ENCODE measurements around the gene DNAH7. TPM values are rescaled to one million over a fixed set of nuclear protein-coding genes. Genes with fewer than 3 reads are reported as not detected.

DNAH7 gene
- total and polyA plus RNA-seq, 2 of the 4 experiments (the other 2 are of a cell fraction): 0.22 to 0.36 TPM

DNA sequence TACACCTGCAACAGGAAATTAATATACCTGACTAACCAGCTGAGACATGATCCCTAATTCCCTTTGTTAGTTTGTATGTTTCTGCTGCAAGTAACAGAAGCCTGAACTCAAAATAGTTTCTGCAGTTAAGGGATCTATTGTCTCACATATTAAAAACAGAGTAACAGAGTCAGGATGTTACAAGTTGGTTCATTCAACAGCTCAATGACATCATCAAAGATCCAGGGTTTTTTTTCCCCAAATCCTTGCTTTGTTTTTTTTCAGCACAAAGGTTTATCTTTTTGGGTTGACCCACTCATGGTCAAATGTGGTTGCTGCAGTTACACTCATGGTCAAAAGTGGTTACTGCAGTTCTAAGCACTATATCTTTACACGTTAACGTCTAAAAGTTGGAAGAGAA lies 35.0 kb upstream of the DNAH7 start:
- ATAC-seq (ENCODE audit: low read depth): no peak
- Histone ChIP-seq H2BK20ac (ENCODE audit: low read depth, low read length) (no peak overlapping the region), H3K36me3 (ENCODE audit: control insufficient read depth, insufficient read depth, low read length) (no peaks in the 10 kb centered on the region), H2BK15ac (ENCODE audit: low read depth, low read length) (no peak overlapping the region), H3K9me1 (ENCODE audit: insufficient read depth, low read length) (peaks cover 8% of the 10 kb centered on the region; the same call in 1 of the 2 replicates), H3K27ac (ENCODE audit: insufficient read depth, low read length) (no peak overlapping the region), H3K14ac (replicated peaks; ENCODE audit: low read depth, low read length) (no peak overlapping the region), H2BK5ac (ENCODE audit: low read depth, low read length, poor library complexity, severe bottlenecking) (no peak overlapping the region), H3K4me3 (ENCODE audit: insufficient read depth, low read depth, low read length) (no peak overlapping the region), H4K5ac (ENCODE audit: low read depth, low read length) (no peak overlapping the region), H3K4me1 (ENCODE audit: control insufficient read depth, insufficient read depth, low read length) (peaks cover 6% of the 10 kb centered on the region; the same call in 1 of the 2 replicates), H2BK120ac (ENCODE audit: low read depth, low read length) (no peak overlapping the region), H3K4ac (ENCODE audit: low read depth, low read length) (no peak overlapping the region), H3K9ac (ENCODE audit: low read depth, low read length) (no peak overlapping the region), H3K18ac (ENCODE audit: low read depth, low read length) (no peak overlapping the region), H2AK9ac (replicated peaks; ENCODE audit: low read depth, low read length, poor library complexity) (no peak overlapping the region), H3K79me1 (ENCODE audit: low read depth in 1 of 2, low read length in 2 of 2) (no peaks in the 10 kb centered on the region), H4K20me1 (ENCODE audit: insufficient read depth, low read length) (no peaks in the 10 kb centered on the region), H3K9me3 (ENCODE audit: control insufficient read depth, insufficient read depth, low read length) (no peaks in the 10 kb centered on the region), H3K23ac (ENCODE audit: low read depth, low read length) (no peak overlapping the region), H3K56ac (ENCODE audit: extremely low read depth, insufficient read depth, low read length) (no peak overlapping the region), H2AK5ac (ENCODE audit: low read depth, low read length) (no peak overlapping the region), H3K4me2 (ENCODE audit: low read depth, low read length) (no peak overlapping the region), H2AFZ (replicated peaks; ENCODE audit: low read length, poor library complexity) (no peak overlapping the region), H3K27me3 (ENCODE audit: control insufficient read depth, insufficient read depth, low read length) (no peaks in the 10 kb centered on the region), H4K8ac (ENCODE audit: low read depth in 2 of 2, low read length in 2 of 2) (no peak overlapping the region), H4K91ac (ENCODE audit: insufficient read depth, low read depth, low read length) (no peak overlapping the region)
- dilution Hi-C loops (cut with HindIII; ENCODE audit: low sequenced_read_pairs, unreplicated experiment) (no loop called here), intact Hi-C loops (cut with micrococcal nuclease) (no loop called here), in situ Hi-C loops (cut with MboI; ENCODE audit: low sequenced_read_pairs) (no loop called here)
- TF ChIP-seq RCOR1 (IDR thresholded peaks at IDR 0.05; ENCODE audit: insufficient replicate concordance, low read length) (no peak), RAD21 (IDR thresholded peaks at IDR 0.05; ENCODE audit: low read length) (no peak), MAFK (IDR thresholded peaks at IDR 0.05; ENCODE audit: low read depth, low read length) (no peak), SMC3 (IDR thresholded peaks at IDR 0.05; ENCODE audit: low read depth, low read length) (no peak), CHD1 (IDR thresholded peaks at IDR 0.05; ENCODE audit: low read depth, low read length) (no peak)
- TF ChIP-seq, protein P1, sequence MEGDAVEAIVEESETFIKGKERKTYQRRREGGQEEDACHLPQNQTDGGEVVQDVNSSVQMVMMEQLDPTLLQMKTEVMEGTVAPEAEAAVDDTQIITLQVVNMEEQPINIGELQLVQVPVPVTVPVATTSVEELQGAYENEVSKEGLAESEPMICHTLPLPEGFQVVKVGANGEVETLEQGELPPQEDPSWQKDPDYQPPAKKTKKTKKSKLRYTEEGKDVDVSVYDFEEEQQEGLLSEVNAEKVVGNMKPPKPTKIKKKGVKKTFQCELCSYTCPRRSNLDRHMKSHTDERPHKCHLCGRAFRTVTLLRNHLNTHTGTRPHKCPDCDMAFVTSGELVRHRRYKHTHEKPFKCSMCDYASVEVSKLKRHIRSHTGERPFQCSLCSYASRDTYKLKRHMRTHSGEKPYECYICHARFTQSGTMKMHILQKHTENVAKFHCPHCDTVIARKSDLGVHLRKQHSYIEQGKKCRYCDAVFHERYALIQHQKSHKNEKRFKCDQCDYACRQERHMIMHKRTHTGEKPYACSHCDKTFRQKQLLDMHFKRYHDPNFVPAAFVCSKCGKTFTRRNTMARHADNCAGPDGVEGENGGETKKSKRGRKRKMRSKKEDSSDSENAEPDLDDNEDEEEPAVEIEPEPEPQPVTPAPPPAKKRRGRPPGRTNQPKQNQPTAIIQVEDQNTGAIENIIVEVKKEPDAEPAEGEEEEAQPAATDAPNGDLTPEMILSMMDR (conservative IDR thresholded peaks at IDR 0.05; ENCODE audit: low read depth, low read length): no peak
- CTCF ChIA-PET: no interaction called here
- WGBS, 2 experiments (ENCODE audit: extremely low coverage in 2 of 2, insufficient read length in 1 of 2): no CpG with 5 or more reads among the region's 2 CpGs
- no TSS peak for BruUV-seq (replicated peaks)
- POLR2A ChIA-PET (ENCODE audit: unreplicated experiment): no interaction called here
- DNase-seq: no peak

All from IMR-90 (cell line).